H1 (cell line): ENCODE data around the gene MSL1.

Experiments used
- EGR1 ChIP-seq: IDR thresholded peaks from 2 replicates; pipeline ENCODE4 v1.6.1; 2011; ENCODE audit warnings: low read depth, low read length, borderline replicate concordance
- EP300 ChIP-seq, 2 experiments: IDR thresholded peaks; 1 replicate in 1 of 2; 2 replicates in 1 of 2; pipeline ENCODE4 v1.6.1; 2011 to 2012; ENCODE audit warnings: low read depth in 2 of 2, low read length in 2 of 2, mild to moderate bottlenecking in 2 of 2, borderline replicate concordance in 1 of 2, inconsistent platforms in 1 of 2, moderate library complexity in 1 of 2
- POLR2A ChIP-seq, 2 experiments: IDR thresholded peaks; 1 replicate in 1 of 2; 2 replicates in 1 of 2; pipeline ENCODE4 v1.6.1; 2011; ENCODE audit warnings: low read depth in 2 of 2, low read length in 2 of 2, mild to moderate bottlenecking in 2 of 2; ENCODE audit errors: control extremely low read depth in 1 of 2
- POLR2AphosphoS5 ChIP-seq: IDR thresholded peaks from 2 replicates; pipeline ENCODE4 v1.6.1; 2011; ENCODE audit warnings: low read depth, low read length
- RAD21 ChIP-seq, 2 experiments: IDR thresholded peaks in 1 of 2; conservative IDR thresholded peaks in 1 of 2; 2 replicates each; pipeline ENCODE4 v1.6.1; 2011; ENCODE audit warnings: low read depth in 2 of 2, low read length in 2 of 2, improper control_type of control experiment in 1 of 2, inconsistent platforms in 1 of 2, mild to moderate bottlenecking in 1 of 2, moderate library complexity in 1 of 2
- TBP ChIP-seq: IDR thresholded peaks from 2 replicates; pipeline ENCODE4 v1.6.1; 2011; ENCODE audit warnings: low read depth, low read length, improper control_type of control experiment

DNA sequence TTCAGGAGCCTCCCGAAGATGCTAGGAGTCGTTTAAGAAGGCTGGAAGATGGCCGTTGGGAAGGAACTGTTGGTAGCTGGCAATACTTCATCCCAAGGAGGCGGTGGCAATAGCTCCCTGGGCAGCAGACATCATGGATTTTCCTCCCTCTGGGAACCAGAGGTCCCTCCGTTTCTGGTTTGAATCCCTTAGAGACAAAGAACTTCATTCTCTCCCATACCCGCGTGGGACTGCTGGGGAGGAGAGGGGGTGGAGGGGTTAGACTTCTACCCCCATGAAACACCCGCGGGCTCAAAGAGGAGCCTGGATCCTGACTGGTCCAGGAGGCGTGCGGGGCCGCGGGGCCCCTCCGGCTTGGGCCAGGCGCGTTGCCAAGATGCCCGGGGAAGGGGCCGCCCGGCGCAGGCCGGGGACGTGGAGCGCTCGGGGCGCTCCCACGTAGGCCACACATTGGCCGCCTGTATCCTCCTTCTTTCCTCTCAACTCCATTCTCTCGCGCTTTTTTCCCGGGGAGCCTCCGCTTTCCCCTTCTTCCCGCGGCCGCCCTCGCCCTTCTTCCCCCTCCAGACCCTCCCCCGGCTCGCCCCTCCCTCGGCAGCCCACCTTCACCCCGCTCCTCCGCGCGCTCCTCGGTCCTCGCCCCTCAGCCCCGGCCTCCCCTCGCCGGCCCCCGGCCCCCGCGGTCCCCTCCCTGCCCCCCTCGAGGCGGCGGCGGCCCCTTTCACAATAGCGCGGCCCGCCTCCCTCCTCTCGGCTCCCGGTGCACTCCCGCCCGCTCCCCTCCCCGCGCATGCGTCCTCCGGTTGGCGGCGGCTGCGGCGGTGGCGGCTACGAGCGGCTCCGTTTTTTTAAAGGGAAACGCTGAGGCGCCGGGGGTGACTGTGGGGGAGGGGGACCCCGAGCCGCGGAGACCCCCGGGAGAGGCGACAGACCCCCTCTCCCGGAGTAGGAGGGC, at the start of gene MSL1:
- TF ChIP-seq TBP, result 0 out of 2 replicates have a peak, but pooled peaks have one; percentile 25
- TF ChIP-seq EGR1, result 0 out of 2 replicates have a peak, but pooled peaks have one; percentile 3
- peak in 1 of 2 experiments; percentile 37; a peak in 1 of 3 replicates for TF ChIP-seq POLR2A (IDR thresholded peaks at IDR 0.05; ENCODE audit: control extremely low read depth in 1 of 2, low read depth in 2 of 2, low read length in 2 of 2)
- 0 out of 3 replicates have a peak, but pooled peaks of 1 of the 2 experiments have one; percentile 8 for TF ChIP-seq EP300 (IDR thresholded peaks at IDR 0.05; ENCODE audit: borderline replicate concordance in 1 of 2, low read depth in 2 of 2, low read length in 2 of 2)
- peak; percentile 14; the same call in 1 of the 2 replicates for TF ChIP-seq POLR2AphosphoS5
- TF ChIP-seq RAD21 (IDR thresholded peaks at IDR 0.05 in 1 of 2, conservative IDR thresholded peaks at IDR 0.05 in 1 of 2; ENCODE audit: low read depth in 2 of 2, low read length in 2 of 2), result no peak
